HepG2 (cell line): ENCODE measurements around the gene HAPLN2. TPM values are rescaled to one million over a fixed set of nuclear protein-coding genes. Genes with fewer than 3 reads are reported as not detected.
A peak's percentile ranks its signal among the peaks of the same experiment; 100 is the strongest.

Experiments used
- ATAC-seq: fragments of 200-7000 bp; cut with Tn5 transposase; 3 replicates; pipeline ENCODE4 v1.9.1; 2020; ENCODE audit warnings: mild to moderate bottlenecking, moderate library complexity
- BruUV-seq: library from RNA; stranded (reverse); fragments of 400-500 nt; replicated peaks from 2 replicates; lab custom pipeline; 2021; lab: Mats Ljungman, UMichigan
- CTCF ChIA-PET: fragments of 300-600 bp; formaldehyde crosslinking; extraction: SDS; loops from one replicate; lab custom pipeline; 2021; ENCODE audit warnings: low total read pairs, inconsistent platforms, low intra/inter-chr PET ratio; lab: Yijun Ruan, JAX
- POLR2A ChIA-PET: fragments of 350-600 bp; sonication (Branson Sonifier 250); formaldehyde crosslinking; loops from one replicate; lab custom pipeline; 2020; ENCODE audit warnings: antibody characterized with exemption, inconsistent platforms; lab: Yijun Ruan, JAX
- DNase-seq: peaks from one replicate; pipeline ENCODE4 v3.0.0-alpha.2; 2015; ENCODE audit warnings: low spot score
- FAIRE-seq: peaks from 3 replicates; lab custom pipeline; 2011; peaks lifted over from hg19 to GRCh38; lab: Jason Lieb, UNC
- H2AFZ ChIP-seq: one replicate; pipeline ENCODE4 v1.6.1; 2011; ENCODE audit warnings: low read length, inconsistent platforms
- H3K27ac ChIP-seq: fragments of 300-600 bp; 3 replicates; pipeline ENCODE4 v1.8.0; 2011; ENCODE audit warnings: mixed run types, mild to moderate bottlenecking, mixed read lengths, low read length, inconsistent platforms; ENCODE audit not compliant: insufficient read depth; ENCODE audit errors: extremely low read length
- H3K27me3 ChIP-seq, 2 experiments: fragments of 200-600 bp in 1 of 2; 2 replicates in 1 of 2; 3 replicates in 1 of 2; pipeline versions ENCODE4 v1.6.0 to v1.8.0; 2011; ENCODE audit warnings: low read length in 2 of 2, mild to moderate bottlenecking in 2 of 2, moderate library complexity in 2 of 2, inconsistent platforms in 1 of 2; ENCODE audit not compliant: insufficient read depth in 2 of 2, control insufficient read depth in 1 of 2
- H3K36me3 ChIP-seq, 2 experiments: fragments of 200-600 bp in 1 of 2; replicated peaks in 1 of 2; 2 replicates in 1 of 2; 3 replicates in 1 of 2; pipeline versions ENCODE4 v1.5.1 to v1.8.0; 2011; ENCODE audit warnings: low read length in 2 of 2, inconsistent platforms in 1 of 2; ENCODE audit not compliant: insufficient read depth in 2 of 2, control insufficient read depth in 1 of 2
- H3K4me1 ChIP-seq: 2 replicates; pipeline ENCODE4 v1.5.1; 2012; ENCODE audit warnings: low read length, inconsistent platforms; ENCODE audit not compliant: insufficient read depth
- H3K4me2 ChIP-seq: 2 replicates; pipeline ENCODE4 v1.6.0; 2011; ENCODE audit warnings: low read depth, low read length, inconsistent platforms
- H3K4me3 ChIP-seq, 3 experiments: fragments of 200-600 bp in 1 of 3; sonication (generic), shearing (Covaris generic) in 1 of 3; replicated peaks in 1 of 3; 2 replicates each; pipeline ENCODE4 v1.5.1; 2011 to 2016; ENCODE audit warnings: low read length in 3 of 3, inconsistent platforms in 2 of 3, low read depth in 2 of 3, mild to moderate bottlenecking in 2 of 3, control low read depth in 1 of 3, mixed read lengths in 1 of 3; ENCODE audit not compliant: insufficient read depth in 1 of 3
- H3K79me2 ChIP-seq: one replicate; pipeline ENCODE4 v1.6.1; 2011; ENCODE audit warnings: low read length, inconsistent platforms; ENCODE audit not compliant: insufficient read depth
- H3K9ac ChIP-seq: 2 replicates; pipeline ENCODE4 v1.6.0; 2011; ENCODE audit warnings: mild to moderate bottlenecking, low read depth, low read length, inconsistent platforms; ENCODE audit not compliant: insufficient read depth
- H3K9me3 ChIP-seq: 2 replicates; pipeline ENCODE4 v1.5.1; 2012; ENCODE audit warnings: mild to moderate bottlenecking, low read length
- H4K20me1 ChIP-seq: 2 replicates; pipeline ENCODE4 v1.6.0; 2011; ENCODE audit warnings: inconsistent platforms, mild to moderate bottlenecking, low read length, moderate library complexity; ENCODE audit not compliant: insufficient read depth
- ERF ChIP-seq: IDR thresholded peaks from 2 replicates; pipeline ENCODE4 v1.6.1; 2018; ENCODE audit warnings: missing biosample characterization, missing genetic modification reagents
- HNRNPL ChIP-seq: fragments of 200-400 bp; formaldehyde crosslinking; IDR thresholded peaks from 2 replicates; pipeline ENCODE4 v1.6.1; 2017; ENCODE audit warnings: mild to moderate bottlenecking, low read depth, low read length
- JUNB ChIP-seq: sonication (generic); formaldehyde crosslinking; IDR thresholded peaks from 2 replicates; pipeline ENCODE4 v1.8.0; 2022; ENCODE audit warnings: missing genetic modification reagents, mild to moderate bottlenecking, borderline replicate concordance
- NFKBIZ ChIP-seq: IDR thresholded peaks from 2 replicates; pipeline ENCODE4 v1.6.1; 2018; ENCODE audit warnings: missing genetic modification reagents, missing compliant biosample characterization
- NR2C2 ChIP-seq: sonication (generic); formaldehyde crosslinking; IDR thresholded peaks from 2 replicates; pipeline ENCODE4 v1.4.0; 2020; ENCODE audit warnings: missing genetic modification reagents, mild to moderate bottlenecking, moderate library complexity, borderline replicate concordance
- PHF21A ChIP-seq: sonication (generic); formaldehyde crosslinking; IDR thresholded peaks from 2 replicates; pipeline ENCODE4 v1.5.0; 2020; ENCODE audit warnings: mild to moderate bottlenecking, missing genetic modification reagents
- PRMT3 ChIP-seq: sonication (generic); formaldehyde crosslinking; IDR thresholded peaks from 2 replicates; pipeline ENCODE4 v1.8.1; 2022; ENCODE audit warnings: low read depth, mild to moderate bottlenecking, moderate library complexity, missing genetic modification reagents, borderline replicate concordance
- RBFOX2 ChIP-seq: fragments of 200-400 bp; formaldehyde crosslinking; IDR thresholded peaks from 2 replicates; pipeline ENCODE4 v1.6.1; 2017; ENCODE audit warnings: low read depth, mild to moderate bottlenecking, low read length
- REL ChIP-seq: sonication (generic); formaldehyde crosslinking; conservative IDR thresholded peaks from 2 replicates; pipeline ENCODE4 v1.8.0; 2022; ENCODE audit warnings: mild to moderate bottlenecking, missing genetic modification reagents, moderate library complexity
- SIN3B ChIP-seq: fragments of 150-350 bp; IDR thresholded peaks from 2 replicates; pipeline ENCODE4 v1.6.1; 2014; ENCODE audit warnings: low read length
- ZFY ChIP-seq: sonication (generic); formaldehyde crosslinking; IDR thresholded peaks from 2 replicates; pipeline ENCODE4 v1.4.0; 2020; ENCODE audit warnings: missing genetic modification reagents
- ZNF598 ChIP-seq: sonication (generic); formaldehyde crosslinking; IDR thresholded peaks from 2 replicates; pipeline ENCODE4 v1.5.1; 2020; ENCODE audit warnings: mild to moderate bottlenecking, missing genetic modification reagents, borderline replicate concordance
- WGBS: methylation state at CpG from one replicate; pipeline ENCODE4 v1.1.6; 2017; ENCODE audit warnings: low lambda C conversion rate; 5-methylcytosine and 5-hydroxymethylcytosine counted together
- in situ Hi-C: cut with HindIII; loops from 2 replicates; pipeline ENCODE4 v1.10.0; 2017; ENCODE audit warnings: low pct_unique_long_range_greater_than_20kb; ENCODE audit not compliant: extremely low pct_ligation_motif_present
- intact Hi-C: fragments of 100-400 bp; cut with micrococcal nuclease; formaldehyde crosslinking; loops from one replicate; pipeline ENCODE4 v1.10.0; 2022; ENCODE audit not compliant: unreplicated experiment
- polyA plus RNA-seq, 8 experiments: library from polyadenylated mRNA; depleted of rRNA in 3 of 8; stranded (reverse) in 7 of 8; unstranded in 1 of 8; fragments of >200 nt; fragmentation: Illumina TruSeq in 4 of 8; extraction: Trizol in 4 of 8; gene quantifications; 2 replicates each; pipeline versions ENCODE4 v1.2.1 to v1.2.3, GENCODE V29; 2011 to 2016; ENCODE audit warnings: low read depth in 4 of 8, missing spikeins in 1 of 8, mixed read lengths in 1 of 8; ENCODE audit not compliant: insufficient read depth in 1 of 8
- total RNA-seq, 5 experiments: library from RNA; depleted of rRNA; stranded (reverse); fragments of >200 nt; fragmentation: Illumina TruSeq; extraction: Trizol; gene quantifications; 2 replicates each; pipeline ENCODE4 v1.2.3, GENCODE V29; 2016; ENCODE audit warnings: low read depth in 1 of 5
- TF ChIP-seq, protein P1 (sequence below): sonication (generic); formaldehyde crosslinking; IDR thresholded peaks from 2 replicates; pipeline ENCODE4 v1.5.0; 2020; ENCODE audit warnings: missing genetic modification reagents

HAPLN2 gene
- total and polyA plus RNA-seq, 2 of the 13 experiments (the other 11 are each of a cell fraction or from before 2014, with no cell fraction given) = not detected

DNA sequence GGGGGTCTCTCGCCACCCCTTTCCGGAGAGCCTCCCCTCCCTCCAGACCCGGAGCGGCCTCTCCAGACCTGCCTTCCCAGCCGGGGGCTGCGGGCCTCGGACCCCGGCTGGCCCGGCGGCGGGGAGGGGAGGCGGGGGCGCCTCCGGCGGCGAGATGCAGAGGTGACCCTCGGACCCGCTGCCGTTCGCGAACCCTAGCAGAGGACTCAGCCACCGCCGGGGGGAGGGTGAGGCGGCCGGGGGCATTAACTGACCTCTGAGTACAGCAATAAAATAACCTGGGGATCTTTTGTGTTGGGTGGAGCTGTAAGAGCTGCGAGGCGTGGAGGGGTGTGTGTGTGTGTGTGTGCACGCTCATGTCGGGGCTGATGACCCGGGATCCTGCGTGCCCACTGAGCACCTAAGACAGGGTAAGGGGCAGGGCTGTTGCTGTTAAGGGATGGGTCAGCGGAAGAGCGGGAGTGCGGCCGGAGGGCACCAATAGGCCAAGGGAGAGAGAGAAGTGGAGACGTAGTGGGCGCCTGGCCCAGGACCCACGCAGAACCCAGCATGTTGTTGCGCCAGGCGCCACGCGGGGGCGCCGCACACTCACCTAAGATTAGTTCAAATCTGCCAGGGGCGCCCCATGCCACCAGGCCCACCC, 6.3 kb downstream of the HAPLN2 start (continued):
- TF ChIP-seq, protein P1, sequence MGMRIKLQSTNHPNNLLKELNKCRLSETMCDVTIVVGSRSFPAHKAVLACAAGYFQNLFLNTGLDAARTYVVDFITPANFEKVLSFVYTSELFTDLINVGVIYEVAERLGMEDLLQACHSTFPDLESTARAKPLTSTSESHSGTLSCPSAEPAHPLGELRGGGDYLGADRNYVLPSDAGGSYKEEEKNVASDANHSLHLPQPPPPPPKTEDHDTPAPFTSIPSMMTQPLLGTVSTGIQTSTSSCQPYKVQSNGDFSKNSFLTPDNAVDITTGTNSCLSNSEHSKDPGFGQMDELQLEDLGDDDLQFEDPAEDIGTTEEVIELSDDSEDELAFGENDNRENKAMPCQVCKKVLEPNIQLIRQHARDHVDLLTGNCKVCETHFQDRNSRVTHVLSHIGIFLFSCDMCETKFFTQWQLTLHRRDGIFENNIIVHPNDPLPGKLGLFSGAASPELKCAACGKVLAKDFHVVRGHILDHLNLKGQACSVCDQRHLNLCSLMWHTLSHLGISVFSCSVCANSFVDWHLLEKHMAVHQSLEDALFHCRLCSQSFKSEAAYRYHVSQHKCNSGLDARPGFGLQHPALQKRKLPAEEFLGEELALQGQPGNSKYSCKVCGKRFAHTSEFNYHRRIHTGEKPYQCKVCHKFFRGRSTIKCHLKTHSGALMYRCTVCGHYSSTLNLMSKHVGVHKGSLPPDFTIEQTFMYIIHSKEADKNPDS (CRISPR knock-in tag) = no peak
- no peak for TF ChIP-seq RBFOX2
- TF ChIP-seq HNRNPL = peak; percentile 60; the same call in 1 of the 2 replicates
- no peak for TF ChIP-seq JUNB (CRISPR knock-in tag)

DNA sequence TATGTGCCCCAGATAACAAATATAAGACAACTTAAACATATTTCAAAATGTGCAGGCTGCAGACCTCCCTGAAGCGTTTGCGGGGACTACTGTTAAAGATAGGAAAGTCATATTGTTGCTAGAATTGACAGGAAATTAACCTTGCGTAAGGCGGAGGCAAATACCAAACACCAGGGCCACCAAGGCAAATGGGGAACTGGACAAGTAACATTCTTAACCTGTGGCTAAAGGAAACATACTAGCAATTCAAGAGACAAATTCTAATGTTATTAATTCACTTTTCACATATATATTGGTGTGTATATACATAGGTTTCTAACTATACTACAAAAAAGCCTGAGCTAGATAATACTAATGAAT, 6.8 kb downstream of the HAPLN2 start:
- Histone ChIP-seq H2AFZ (no peak overlapping the region), H3K9me3 (no peaks in the 10 kb centered on the region), H4K20me1 (no peaks in the 10 kb centered on the region), H3K4me2 (peak overlapping the region; percentile 88), H3K27ac (no peak overlapping the region), H3K4me1 (peaks cover 34% of the 10 kb centered on the region), H3K27me3 (peaks cover 11 to 40% of the 10 kb centered on the region in 2 experiments), H3K36me3 (no peaks in the 10 kb centered on the region), H3K79me2 (no peaks in the 10 kb centered on the region), H3K9ac (no peak overlapping the region), H3K4me3 (no peak overlapping the region)
- in situ Hi-C loops = no loop called here
- DNase-seq (no peak), ATAC-seq (no peak), FAIRE-seq (no peak)
- no TSS peak for BruUV-seq
- ChIA-PET POLR2A (no interaction called here), CTCF (interaction anchor here (2.2 to 3.0 kb wide), 4 partner anchors 31 to 100 kb away, joined by 9 to 18 read pairs (median 10); partner anchors contain the start of gene NES)
- intact Hi-C loops = loop anchor here (2.0 kb wide), 1 partner anchor 51 kb away; the partner anchor contains the start of gene NES
- TF ChIP-seq PRMT3 (CRISPR knock-in tag) (no peak), ERF (CRISPR knock-in tag) (no peak), NFKBIZ (CRISPR knock-in tag) (no peak), REL (CRISPR knock-in tag) (no peak), NR2C2 (CRISPR knock-in tag) (no peak), ZNF598 (CRISPR knock-in tag) (no peak), SIN3B (no peak), ZFY (CRISPR knock-in tag) (no peak), PHF21A (CRISPR knock-in tag) (no peak)
- WGBS = 48% methylated on average over 4 of the region's 4 CpGs
